SU-DHL-6 (cell line): ENCODE measurements around the gene CHIT1.
"Not testable (repeated sequence)": the region's sequence is repeated elsewhere in the genome, so short reads cannot be mapped to it uniquely, and the experiment has no call there.

ENCODE experiments used
- H2AFZ ChIP-seq: fragments of 200-600 bp; sonication (generic); 2 replicates; pipeline ENCODE4 v1.6.1; 2014; ENCODE audit warnings: low read depth, mild to moderate bottlenecking, moderate library complexity, mixed read lengths, antibody characterized with exemption, low read length; ENCODE audit not compliant: severe bottlenecking
- H3F3A ChIP-seq: fragments of 200-600 bp; shearing (Covaris generic); 2 replicates; pipeline ENCODE4 v1.6.0; 2016; ENCODE audit warnings: antibody characterized with exemption, mild to moderate bottlenecking; ENCODE audit not compliant: insufficient read depth
- H3K27ac ChIP-seq: fragments of 200-600 bp; sonication (generic); 2 replicates; pipeline ENCODE4 v1.5.1; 2016; ENCODE audit warnings: low read depth, mild to moderate bottlenecking, low read length, moderate library complexity, mixed read lengths
- H3K27me3 ChIP-seq: fragments of 200-600 bp; sonication (generic), shearing (Covaris generic); 2 replicates; pipeline ENCODE4 v1.6.0; 2014; ENCODE audit warnings: mild to moderate bottlenecking, low read length
- H3K36me3 ChIP-seq: fragments of 200-600 bp; sonication (generic); 2 replicates; pipeline ENCODE4 v1.6.1; 2014; ENCODE audit warnings: mild to moderate bottlenecking, low read length, mixed read lengths
- H3K4me2 ChIP-seq: fragments of 300-600, 200-600 bp; shearing (Covaris generic), sonication (generic); 2 replicates; pipeline ENCODE4 v1.6.0; 2014; ENCODE audit warnings: low read length, low read depth, mild to moderate bottlenecking; ENCODE audit not compliant: poor library complexity, severe bottlenecking
- H3K4me3 ChIP-seq: fragments of 200-600 bp; sonication (generic); 2 replicates; pipeline ENCODE4 v1.5.1; 2014; ENCODE audit warnings: antibody characterized with exemption, low read length, mild to moderate bottlenecking, mixed read lengths; ENCODE audit not compliant: insufficient read depth, poor library complexity, severe bottlenecking
- H3K79me2 ChIP-seq: fragments of 200-600 bp; sonication (generic); 2 replicates; pipeline ENCODE4 v1.6.1; 2014; ENCODE audit warnings: mild to moderate bottlenecking, low read length, moderate library complexity; ENCODE audit not compliant: insufficient read depth
- H3K9ac ChIP-seq: fragments of 200-600 bp; sonication (generic); 2 replicates; pipeline ENCODE4 v1.7.0; 2014; ENCODE audit warnings: mild to moderate bottlenecking, low read length
- H3K9me2 ChIP-seq: fragments of 200-600 bp; sonication (generic); replicated peaks from 2 replicates; pipeline ENCODE4 v1.6.1; 2014; ENCODE audit warnings: low read length; ENCODE audit not compliant: insufficient read depth
- H3K9me3 ChIP-seq: fragments of 200-600 bp; sonication (generic); 2 replicates; pipeline ENCODE4 v1.6.1; 2014; ENCODE audit warnings: low read length, mixed read lengths; ENCODE audit not compliant: insufficient read depth
- H4K20me1 ChIP-seq: fragments of 200-600 bp; sonication (generic); 2 replicates; pipeline ENCODE4 v1.6.1; 2014; ENCODE audit warnings: low read depth, mild to moderate bottlenecking, antibody characterized with exemption, low read length, moderate library complexity, mixed read lengths
- CTCF ChIP-seq: fragments of 200-600 bp; sonication (generic); IDR thresholded peaks from one replicate; pipeline ENCODE4 v1.5.1; 2017; ENCODE audit warnings: antibody characterized with exemption, mild to moderate bottlenecking, low read length, moderate library complexity; ENCODE audit not compliant: insufficient read depth, poor library complexity, severe bottlenecking
- EZH2phosphoT487 ChIP-seq: fragments of 200-600 bp; sonication (generic), shearing (Covaris generic); conservative IDR thresholded peaks from 2 replicates; pipeline ENCODE4 v1.6.1; 2018; ENCODE audit warnings: mild to moderate bottlenecking, antibody characterized with exemption, low read length, moderate library complexity, mixed read lengths

The CHIT1 gene

GRCh38 chr1:203238535-203238934 is 9.1 kb upstream of the CHIT1 start:
- Histone ChIP-seq H3K27ac (no peak overlapping the region), H3K9me2 (no peaks in the 10 kb centered on the region), H3K9me3 (peaks cover 10% of the 10 kb centered on the region; the same call in 1 of the 2 replicates), H3K79me2 (no peaks in the 10 kb centered on the region), H3K27me3 (no peaks in the 10 kb centered on the region), H3K9ac (no peak overlapping the region), H2AFZ (no peak overlapping the region), H3K4me2 (no peak overlapping the region), H4K20me1 (no peaks in the 10 kb centered on the region), H3K36me3 (no peaks in the 10 kb centered on the region), H3F3A (no peaks in the 10 kb centered on the region), H3K4me3 (no peak overlapping the region)
- no peak for TF ChIP-seq CTCF
- no peak for TF ChIP-seq EZH2phosphoT487

- H3K9ac ChIP-seq, H3K9me2 ChIP-seq, H3K4me3 ChIP-seq, H3K36me3 ChIP-seq, H3K4me2 ChIP-seq, H4K20me1 ChIP-seq, H2AFZ ChIP-seq, H3K27me3 ChIP-seq, H3K27ac ChIP-seq, H3K79me2 ChIP-seq, H3F3A ChIP-seq, H3K9me3 ChIP-seq: not testable (repeated sequence)
These were observed 5.4 kb upstream of the CHIT1 start for GRCh38 chr1:203234901-203235300.

- H3K9me3 ChIP-seq: no peaks in the 10 kb centered on the region
- H4K20me1 ChIP-seq: no peaks in the 10 kb centered on the region
- H3K9ac ChIP-seq: no peak overlapping the region
- no peak overlapping the region for H3K4me3 ChIP-seq
- no peak overlapping the region for H2AFZ ChIP-seq
- H3K4me2 ChIP-seq: no peak overlapping the region
- no peaks in the 10 kb centered on the region for H3K79me2 ChIP-seq
- no peaks in the 10 kb centered on the region for H3K9me2 ChIP-seq
- H3K27me3 ChIP-seq: no peaks in the 10 kb centered on the region
- no peaks in the 10 kb centered on the region for H3K36me3 ChIP-seq
- TF ChIP-seq EZH2phosphoT487 (no peak), CTCF (no peak)
- H3F3A ChIP-seq: no peaks in the 10 kb centered on the region
- H3K27ac ChIP-seq: no peak overlapping the region
These were observed 803 bp downstream of the CHIT1 start for GRCh38 chr1:203228670-203229069.

- no peaks in the 10 kb centered on the region for H3K27me3 ChIP-seq
- no peaks in the 10 kb centered on the region for H3K9me3 ChIP-seq
- H4K20me1 ChIP-seq: no peaks in the 10 kb centered on the region
- H3F3A ChIP-seq: no peaks in the 10 kb centered on the region
- no peak overlapping the region for H3K4me3 ChIP-seq
- H3K4me2 ChIP-seq: no peak overlapping the region
- H3K27ac ChIP-seq: no peak overlapping the region
- TF ChIP-seq EZH2phosphoT487 (no peak), CTCF (no peak)
- no peaks in the 10 kb centered on the region for H3K79me2 ChIP-seq
- no peaks in the 10 kb centered on the region for H3K9me2 ChIP-seq
- no peaks in the 10 kb centered on the region for H3K36me3 ChIP-seq
- H2AFZ ChIP-seq: no peak overlapping the region
- H3K9ac ChIP-seq: no peak overlapping the region
These were observed 1.9 kb downstream of the CHIT1 start for GRCh38 chr1:203227371-203228083.
